IMR-90 (cell line): Measurements from ENCODE around the gene HNRNPLL.

Experiments
- BHLHE40 ChIP-seq: fragments of 150-350 bp; IDR thresholded peaks from 2 replicates; pipeline ENCODE4 v1.6.1; 2016; ENCODE audit warnings: mild to moderate bottlenecking, low read depth, low read length
- CEBPB ChIP-seq: IDR thresholded peaks from 2 replicates; pipeline ENCODE4 v1.6.1; 2012; ENCODE audit warnings: low read depth, low read length, improper control_type of control experiment
- MAZ ChIP-seq: IDR thresholded peaks from 2 replicates; pipeline ENCODE4 v1.6.1; 2012; ENCODE audit warnings: low read depth, mild to moderate bottlenecking, low read length, improper control_type of control experiment, moderate library complexity, borderline replicate concordance
- POLR2A ChIP-seq: IDR thresholded peaks from 2 replicates; pipeline ENCODE4 v1.6.1; 2012; ENCODE audit warnings: mild to moderate bottlenecking, low read depth, low read length
- RFX5 ChIP-seq: IDR thresholded peaks from 2 replicates; pipeline ENCODE4 v1.8.0; 2012; ENCODE audit warnings: low read depth, mild to moderate bottlenecking, low read length, moderate library complexity
- SMC3 ChIP-seq: fragments of 150-350 bp; IDR thresholded peaks from 2 replicates; pipeline ENCODE4 v1.6.1; 2016; ENCODE audit warnings: low read depth, mild to moderate bottlenecking, antibody characterized with exemption, low read length, moderate library complexity
- TF ChIP-seq, protein P1 (sequence below): fragments of 150-350 bp; IDR thresholded peaks from 2 replicates; pipeline ENCODE4 v1.6.1; 2017; ENCODE audit warnings: mild to moderate bottlenecking, antibody characterized with exemption, low read length, low read depth
- TF ChIP-seq, protein P2 (sequence below): conservative IDR thresholded peaks from 2 replicates; pipeline ENCODE4 v1.5.1; 2012; ENCODE audit warnings: mild to moderate bottlenecking, low read depth, low read length, improper control_type of control experiment

DNA sequence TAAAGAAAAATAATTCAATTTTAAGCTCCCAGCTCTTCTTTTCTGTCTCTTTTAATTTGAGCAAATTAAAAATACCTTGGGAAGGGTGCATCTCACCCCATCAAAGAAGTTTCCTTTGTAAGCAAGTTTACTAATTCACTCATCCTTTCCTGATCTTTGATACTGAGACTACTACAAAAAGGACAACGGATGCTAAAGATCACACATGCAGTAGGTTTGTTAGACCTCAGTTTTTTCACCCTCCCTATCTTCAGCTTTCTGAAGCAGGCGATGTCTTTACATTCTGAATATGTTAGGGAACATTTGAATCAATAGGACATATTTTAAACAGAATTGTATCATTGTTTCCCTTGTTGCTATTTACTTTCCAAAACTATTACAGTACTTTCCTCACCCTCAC is 6.0 kb upstream of the HNRNPLL start:
- TF ChIP-seq SMC3, result no peak
- TF ChIP-seq CEBPB, result no peak
- TF ChIP-seq, protein P1, sequence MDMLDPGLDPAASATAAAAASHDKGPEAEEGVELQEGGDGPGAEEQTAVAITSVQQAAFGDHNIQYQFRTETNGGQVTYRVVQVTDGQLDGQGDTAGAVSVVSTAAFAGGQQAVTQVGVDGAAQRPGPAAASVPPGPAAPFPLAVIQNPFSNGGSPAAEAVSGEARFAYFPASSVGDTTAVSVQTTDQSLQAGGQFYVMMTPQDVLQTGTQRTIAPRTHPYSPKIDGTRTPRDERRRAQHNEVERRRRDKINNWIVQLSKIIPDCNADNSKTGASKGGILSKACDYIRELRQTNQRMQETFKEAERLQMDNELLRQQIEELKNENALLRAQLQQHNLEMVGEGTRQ, result no peak
- TF ChIP-seq, protein P2, sequence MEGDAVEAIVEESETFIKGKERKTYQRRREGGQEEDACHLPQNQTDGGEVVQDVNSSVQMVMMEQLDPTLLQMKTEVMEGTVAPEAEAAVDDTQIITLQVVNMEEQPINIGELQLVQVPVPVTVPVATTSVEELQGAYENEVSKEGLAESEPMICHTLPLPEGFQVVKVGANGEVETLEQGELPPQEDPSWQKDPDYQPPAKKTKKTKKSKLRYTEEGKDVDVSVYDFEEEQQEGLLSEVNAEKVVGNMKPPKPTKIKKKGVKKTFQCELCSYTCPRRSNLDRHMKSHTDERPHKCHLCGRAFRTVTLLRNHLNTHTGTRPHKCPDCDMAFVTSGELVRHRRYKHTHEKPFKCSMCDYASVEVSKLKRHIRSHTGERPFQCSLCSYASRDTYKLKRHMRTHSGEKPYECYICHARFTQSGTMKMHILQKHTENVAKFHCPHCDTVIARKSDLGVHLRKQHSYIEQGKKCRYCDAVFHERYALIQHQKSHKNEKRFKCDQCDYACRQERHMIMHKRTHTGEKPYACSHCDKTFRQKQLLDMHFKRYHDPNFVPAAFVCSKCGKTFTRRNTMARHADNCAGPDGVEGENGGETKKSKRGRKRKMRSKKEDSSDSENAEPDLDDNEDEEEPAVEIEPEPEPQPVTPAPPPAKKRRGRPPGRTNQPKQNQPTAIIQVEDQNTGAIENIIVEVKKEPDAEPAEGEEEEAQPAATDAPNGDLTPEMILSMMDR, result no peak
- TF ChIP-seq BHLHE40, result no peak
- TF ChIP-seq POLR2A, result no peak
- TF ChIP-seq RFX5, result no peak
- TF ChIP-seq MAZ, result no peak
